SK-N-SH (cell line): ENCODE measurements around the gene RABL6. TPM values are rescaled to one million over a fixed set of nuclear protein-coding genes. Genes with fewer than 3 reads are reported as not detected.

Experiments
- CTCF ChIA-PET: fragments of 300-600, 350-600 bp; formaldehyde crosslinking; extraction: SDS; loops from one replicate; lab custom pipeline; 2021; lab: Yijun Ruan, JAX
- POLR2A ChIA-PET: fragments of 350-600 bp; sonication (Branson Sonifier 250); formaldehyde crosslinking; extraction: SDS; loops from one replicate; lab custom pipeline; 2020; ENCODE audit warnings: antibody characterized with exemption, inconsistent platforms; lab: Yijun Ruan, JAX
- DNase-seq: peaks from one replicate; pipeline ENCODE4 v3.0.0; 2012
- H2AFZ ChIP-seq: fragments of 200-600 bp; sonication (generic); 2 replicates; pipeline ENCODE4 v1.8.1; 2016; ENCODE audit warnings: antibody characterized with exemption, mild to moderate bottlenecking, low read depth
- H3F3A ChIP-seq: fragments of 200-600 bp; sonication (generic); replicated peaks from 2 replicates; pipeline ENCODE3; 2016; ENCODE audit warnings: antibody characterized with exemption, mild to moderate bottlenecking; ENCODE audit not compliant: insufficient read depth
- H3K27ac ChIP-seq, 2 experiments: fragments of 200-500 bp in 1 of 2; fragments of 200-600 bp in 1 of 2; sonication (Bioruptor generic) in 1 of 2; sonication (generic), shearing (Covaris generic) in 1 of 2; 2 replicates each; pipeline versions ENCODE4 v1.5.1 to v1.6.1; 2014 to 2016; ENCODE audit warnings: low read depth in 2 of 2, inconsistent platforms in 1 of 2, low read length in 1 of 2, mild to moderate bottlenecking in 1 of 2, mixed read lengths in 1 of 2
- H3K27me3 ChIP-seq: fragments of 200-600 bp; sonication (generic), shearing (Covaris generic); 2 replicates; pipeline ENCODE4 v1.6.1; 2016; ENCODE audit warnings: mixed run types; ENCODE audit not compliant: insufficient read depth
- H3K36me3 ChIP-seq, 2 experiments: fragments of 200-500 bp in 1 of 2; fragments of 200-600 bp in 1 of 2; sonication (Bioruptor generic) in 1 of 2; sonication (generic) in 1 of 2; replicated peaks in 1 of 2; 2 replicates each; pipeline versions ENCODE3 to v1.5.1; 2014 to 2016; ENCODE audit warnings: low read length in 1 of 2, mild to moderate bottlenecking in 1 of 2; ENCODE audit not compliant: insufficient read depth in 2 of 2, control insufficient read depth in 1 of 2
- H3K4me1 ChIP-seq, 2 experiments: fragments of 200-500 bp in 1 of 2; fragments of 200-600 bp in 1 of 2; sonication (Bioruptor generic) in 1 of 2; sonication (generic), shearing (Covaris generic) in 1 of 2; 2 replicates each; pipeline versions ENCODE4 v1.5.1 to v1.6.1; 2014 to 2016; ENCODE audit warnings: low read depth in 1 of 2, low read length in 1 of 2, mixed run types in 1 of 2; ENCODE audit not compliant: insufficient read depth in 2 of 2, control insufficient read depth in 1 of 2
- H3K4me2 ChIP-seq: fragments of 200-600 bp; sonication (generic), shearing (Covaris generic); 2 replicates; pipeline ENCODE4 v1.6.1; 2017; ENCODE audit warnings: mixed run types
- H3K4me3 ChIP-seq, 2 experiments: fragments of 200-500 bp in 1 of 2; fragments of 200-600 bp in 1 of 2; sonication (Bioruptor generic) in 1 of 2; sonication (generic), shearing (Covaris generic) in 1 of 2; 2 replicates each; pipeline versions ENCODE4 v1.5.1 to v1.8.1; 2014 to 2016; ENCODE audit warnings: low read depth in 2 of 2, inconsistent platforms in 1 of 2, low read length in 1 of 2, mild to moderate bottlenecking in 1 of 2, mixed read lengths in 1 of 2, moderate library complexity in 1 of 2
- H3K79me2 ChIP-seq: fragments of 200-600 bp; sonication (generic); 2 replicates; pipeline ENCODE4 v1.8.1; 2017; ENCODE audit warnings: mild to moderate bottlenecking; ENCODE audit not compliant: insufficient read depth
- H3K9ac ChIP-seq: fragments of 200-600 bp; sonication (generic); 2 replicates; pipeline ENCODE4 v1.6.1; 2017; ENCODE audit warnings: mixed run types
- H3K9me2 ChIP-seq: fragments of 200-600 bp; sonication (generic); 2 replicates; pipeline ENCODE4 v1.6.1; 2017; ENCODE audit warnings: mixed run types
- H3K9me3 ChIP-seq: fragments of 200-600 bp; sonication (generic); 2 replicates; pipeline ENCODE4 v1.6.1; 2017; ENCODE audit warnings: mixed run types, mild to moderate bottlenecking, moderate library complexity
- H4K20me1 ChIP-seq: fragments of 200-600 bp; sonication (generic); 2 replicates; pipeline ENCODE4 v1.6.1; 2017; ENCODE audit warnings: mild to moderate bottlenecking, mixed run types; ENCODE audit not compliant: insufficient read depth
- ELF1 ChIP-seq: IDR thresholded peaks from 2 replicates; pipeline ENCODE4 v1.4.0; 2012
- EZH2phosphoT487 ChIP-seq: fragments of 200-600 bp; sonication (generic); IDR thresholded peaks from 2 replicates; pipeline ENCODE4 v1.6.1; 2017; ENCODE audit warnings: low read depth, mixed run types, mild to moderate bottlenecking, antibody characterized with exemption, moderate library complexity, borderline replicate concordance
- FOXJ3 ChIP-seq: sonication (generic); formaldehyde crosslinking; IDR thresholded peaks from 2 replicates; pipeline ENCODE4 v1.5.1; 2020; ENCODE audit warnings: mild to moderate bottlenecking, missing genetic modification reagents
- GATA2 ChIP-seq: sonication (generic); formaldehyde crosslinking; IDR thresholded peaks from 2 replicates; pipeline ENCODE4 v1.5.0; 2020; ENCODE audit warnings: mild to moderate bottlenecking, missing genetic modification reagents
- MAX ChIP-seq: IDR thresholded peaks from 2 replicates; pipeline ENCODE4 v1.4.0; 2012; ENCODE audit warnings: low read depth
- PBX3 ChIP-seq: IDR thresholded peaks from 2 replicates; pipeline ENCODE4; 2012
- RCOR1 ChIP-seq: fragments of 150-350 bp; IDR thresholded peaks from 2 replicates; pipeline ENCODE4 v1.6.1; 2017; ENCODE audit warnings: antibody characterized with exemption, low read length
- SIN3A ChIP-seq: IDR thresholded peaks from 2 replicates; pipeline ENCODE4 v1.6.1; 2012; ENCODE audit warnings: low read depth, mild to moderate bottlenecking, low read length, moderate library complexity, borderline replicate concordance
- USF2 ChIP-seq: fragments of 150-350 bp; IDR thresholded peaks from 2 replicates; pipeline ENCODE4 v1.6.1; 2017; ENCODE audit warnings: antibody characterized with exemption, low read length, low read depth, borderline replicate concordance
- WGBS: methylation state at CpG from one replicate; pipeline ENCODE4 v1.1.6; 2017; ENCODE audit warnings: low lambda C conversion rate; 5-methylcytosine and 5-hydroxymethylcytosine counted together
- polyA plus RNA-seq, 3 experiments: library from polyadenylated mRNA; depleted of rRNA; stranded (reverse); fragments of >200 nt; gene quantifications; 2 replicates each; pipeline ENCODE4 v1.2.3, GENCODE V29; 2012
- TF ChIP-seq, protein P1 (sequence below): IDR thresholded peaks from 2 replicates; pipeline ENCODE4 v1.6.1; 2012; ENCODE audit warnings: mild to moderate bottlenecking, low read depth, low read length, moderate library complexity

Gene RABL6
- polyA plus RNA-seq, 1 of the 3 experiments (the other 2 are of a cell fraction), result 43.6 TPM

DNA sequence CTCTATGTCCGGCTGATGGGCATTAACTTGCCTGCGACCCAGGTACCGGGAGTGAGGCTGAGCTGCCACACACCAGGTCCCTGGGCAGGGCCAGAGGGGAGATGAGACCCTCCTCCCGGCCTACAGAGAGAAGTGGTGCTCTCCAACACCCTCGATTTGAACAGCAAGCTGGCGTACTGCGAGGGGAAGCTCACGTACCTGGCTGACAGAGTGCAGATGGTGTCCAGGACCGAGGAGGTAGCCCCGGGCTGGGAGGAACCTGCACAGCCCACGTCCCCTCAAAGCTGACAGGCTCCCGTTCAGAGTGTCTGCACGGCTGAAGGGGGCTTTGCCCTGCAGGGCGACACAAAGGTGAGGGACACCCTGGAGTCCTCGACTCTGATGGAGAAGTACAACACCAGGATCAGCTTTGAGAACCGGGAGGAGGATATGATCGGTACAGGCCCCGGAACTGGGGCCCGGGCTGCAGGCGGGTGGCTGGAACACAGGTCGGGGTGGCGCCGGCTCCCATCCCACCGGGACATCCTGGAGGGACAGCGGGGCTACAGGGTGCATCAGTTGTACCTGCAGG, 1.0 kb upstream of the RABL6 start:
- peaks cover 20 to 22% of the 10 kb centered on the region in 2 experiments; a peak in 3 of 4 replicates for H3K4me1 ChIP-seq
- H3K36me3 ChIP-seq, result peaks cover 8 to 17% of the 10 kb centered on the region in 2 experiments
- peaks cover 23% of the 10 kb centered on the region for H4K20me1 ChIP-seq
- no peaks in the 10 kb centered on the region for H3K27me3 ChIP-seq
- peak overlapping the region; percentile 69 for H3K9ac ChIP-seq
- peaks cover 38% of the 10 kb centered on the region for H3K79me2 ChIP-seq
- ChIA-PET POLR2A (interaction anchor here (0.7 to 3.2 kb wide), 4 partner anchors 8 to 41 kb away, joined by 3 to 10 read pairs (median 4); partner anchors contain the start of gene AJM1), CTCF (interaction anchor here (0.9 to 2.3 kb wide), 7 partner anchors 8 to 222 kb away, joined by 3 to 15 read pairs (median 4); partner anchors contain the start of gene AJM1)
- WGBS, result 50% methylated on average over 14 of the region's 25 CpGs
- H3K9me3 ChIP-seq, result no peaks in the 10 kb centered on the region
- TF ChIP-seq, protein P1, sequence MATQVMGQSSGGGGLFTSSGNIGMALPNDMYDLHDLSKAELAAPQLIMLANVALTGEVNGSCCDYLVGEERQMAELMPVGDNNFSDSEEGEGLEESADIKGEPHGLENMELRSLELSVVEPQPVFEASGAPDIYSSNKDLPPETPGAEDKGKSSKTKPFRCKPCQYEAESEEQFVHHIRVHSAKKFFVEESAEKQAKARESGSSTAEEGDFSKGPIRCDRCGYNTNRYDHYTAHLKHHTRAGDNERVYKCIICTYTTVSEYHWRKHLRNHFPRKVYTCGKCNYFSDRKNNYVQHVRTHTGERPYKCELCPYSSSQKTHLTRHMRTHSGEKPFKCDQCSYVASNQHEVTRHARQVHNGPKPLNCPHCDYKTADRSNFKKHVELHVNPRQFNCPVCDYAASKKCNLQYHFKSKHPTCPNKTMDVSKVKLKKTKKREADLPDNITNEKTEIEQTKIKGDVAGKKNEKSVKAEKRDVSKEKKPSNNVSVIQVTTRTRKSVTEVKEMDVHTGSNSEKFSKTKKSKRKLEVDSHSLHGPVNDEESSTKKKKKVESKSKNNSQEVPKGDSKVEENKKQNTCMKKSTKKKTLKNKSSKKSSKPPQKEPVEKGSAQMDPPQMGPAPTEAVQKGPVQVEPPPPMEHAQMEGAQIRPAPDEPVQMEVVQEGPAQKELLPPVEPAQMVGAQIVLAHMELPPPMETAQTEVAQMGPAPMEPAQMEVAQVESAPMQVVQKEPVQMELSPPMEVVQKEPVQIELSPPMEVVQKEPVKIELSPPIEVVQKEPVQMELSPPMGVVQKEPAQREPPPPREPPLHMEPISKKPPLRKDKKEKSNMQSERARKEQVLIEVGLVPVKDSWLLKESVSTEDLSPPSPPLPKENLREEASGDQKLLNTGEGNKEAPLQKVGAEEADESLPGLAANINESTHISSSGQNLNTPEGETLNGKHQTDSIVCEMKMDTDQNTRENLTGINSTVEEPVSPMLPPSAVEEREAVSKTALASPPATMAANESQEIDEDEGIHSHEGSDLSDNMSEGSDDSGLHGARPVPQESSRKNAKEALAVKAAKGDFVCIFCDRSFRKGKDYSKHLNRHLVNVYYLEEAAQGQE, result no peak
- no peak for TF ChIP-seq MAX
- TF ChIP-seq SIN3A, result no peak
- TF ChIP-seq EZH2phosphoT487, result no peak
- no peak for TF ChIP-seq PBX3
- no peak for TF ChIP-seq RCOR1
- TF ChIP-seq ELF1, result no peak
- no peak for TF ChIP-seq FOXJ3
- TF ChIP-seq USF2, result no peak
- TF ChIP-seq GATA2 (CRISPR knock-in tag), result no peak
- peak overlapping the region; percentile 96 for H3K4me2 ChIP-seq
- H3K4me3 ChIP-seq, result peak overlapping the region; percentile 79 to 96
- no peaks in the 10 kb centered on the region for H3K9me2 ChIP-seq
- H3K27ac ChIP-seq, result peak overlapping the region in 1 of 2 experiments; percentile 86; a peak in 1 of 4 replicates
- no peaks in the 10 kb centered on the region for H3F3A ChIP-seq
- 0 out of 2 replicates have a peak overlapping the region, but pooled peaks have one; percentile 79 for H2AFZ ChIP-seq
- DNase-seq, result no peak
